ENCODE measurements around the gene SLC9A9.

Gene SLC9A9

DNA sequence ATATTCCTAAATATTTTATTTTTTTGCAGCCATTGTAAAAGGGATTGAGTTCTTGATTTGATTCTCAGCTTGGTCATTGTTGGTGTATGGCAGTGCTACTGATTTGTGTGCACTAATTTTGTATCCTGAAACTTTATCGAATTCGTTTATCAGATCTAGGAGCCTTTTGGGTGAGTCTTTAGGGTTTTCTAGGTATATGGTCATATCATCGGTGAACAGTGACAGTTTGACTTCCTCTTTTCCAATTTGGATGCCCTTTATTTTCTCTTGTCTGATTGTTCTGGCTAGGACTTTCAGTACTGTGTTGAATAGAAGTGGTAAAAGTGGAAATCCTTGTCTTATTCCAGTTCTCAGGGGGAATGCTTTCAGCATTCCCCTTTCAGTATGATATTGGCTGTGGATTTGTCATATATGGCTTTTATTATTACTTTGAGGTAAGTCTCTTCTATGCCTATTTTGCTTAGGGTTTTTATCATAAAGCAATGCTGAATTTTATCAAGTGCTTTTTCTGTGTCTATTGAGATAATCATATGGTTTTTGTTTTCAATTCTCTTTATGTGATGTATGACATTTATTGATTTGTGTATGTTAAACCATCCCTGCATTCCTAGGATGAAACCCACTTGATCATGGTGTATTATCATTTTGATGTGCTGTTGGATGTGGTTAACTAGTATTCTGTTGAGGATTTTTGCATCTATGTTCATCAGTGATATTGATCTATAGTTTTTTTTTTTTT lies 11.4 kb upstream of the SLC9A9 start:
- no peak for DNase-seq (ENCODE audit: low spot score)

DNA sequence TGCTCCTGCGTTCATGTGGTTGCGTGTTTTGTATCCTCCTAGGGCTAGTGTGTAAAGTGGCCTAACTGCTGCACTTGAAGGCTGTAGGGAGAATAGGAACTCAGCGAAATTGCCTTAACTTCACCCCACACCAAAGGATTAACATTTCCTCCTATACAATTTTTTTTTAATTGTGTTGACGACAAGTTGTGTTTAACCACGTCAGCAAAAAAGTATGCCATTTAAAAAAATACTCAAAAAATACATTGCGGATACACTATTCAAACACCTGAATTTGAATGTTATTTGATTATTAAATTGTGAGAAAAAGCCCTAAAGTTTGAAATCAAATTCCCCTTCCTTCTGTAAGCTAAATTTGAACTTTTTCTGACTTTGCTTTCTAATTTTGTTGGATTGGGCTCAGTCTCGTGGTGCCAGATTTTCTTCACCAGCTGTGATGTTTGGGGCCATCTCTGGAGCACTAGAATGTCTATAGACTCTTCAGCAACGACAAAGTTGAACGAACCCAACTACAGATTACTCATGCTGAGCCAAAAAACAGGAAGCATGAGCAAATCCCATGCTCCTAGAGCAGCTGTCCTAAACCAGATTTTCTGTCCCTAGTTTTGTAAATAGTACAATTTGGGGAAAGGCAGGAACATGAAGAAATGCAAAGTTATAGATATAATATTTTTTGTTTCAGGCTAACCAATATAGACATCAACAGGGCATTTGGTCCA lies 8.1 kb upstream of the SLC9A9 start:
- DNase-seq (ENCODE audit: low spot score) = no peak

More for the DNA sequence above, 11.4 kb upstream of the SLC9A9 start:
- TF ChIP-seq, protein P1, sequence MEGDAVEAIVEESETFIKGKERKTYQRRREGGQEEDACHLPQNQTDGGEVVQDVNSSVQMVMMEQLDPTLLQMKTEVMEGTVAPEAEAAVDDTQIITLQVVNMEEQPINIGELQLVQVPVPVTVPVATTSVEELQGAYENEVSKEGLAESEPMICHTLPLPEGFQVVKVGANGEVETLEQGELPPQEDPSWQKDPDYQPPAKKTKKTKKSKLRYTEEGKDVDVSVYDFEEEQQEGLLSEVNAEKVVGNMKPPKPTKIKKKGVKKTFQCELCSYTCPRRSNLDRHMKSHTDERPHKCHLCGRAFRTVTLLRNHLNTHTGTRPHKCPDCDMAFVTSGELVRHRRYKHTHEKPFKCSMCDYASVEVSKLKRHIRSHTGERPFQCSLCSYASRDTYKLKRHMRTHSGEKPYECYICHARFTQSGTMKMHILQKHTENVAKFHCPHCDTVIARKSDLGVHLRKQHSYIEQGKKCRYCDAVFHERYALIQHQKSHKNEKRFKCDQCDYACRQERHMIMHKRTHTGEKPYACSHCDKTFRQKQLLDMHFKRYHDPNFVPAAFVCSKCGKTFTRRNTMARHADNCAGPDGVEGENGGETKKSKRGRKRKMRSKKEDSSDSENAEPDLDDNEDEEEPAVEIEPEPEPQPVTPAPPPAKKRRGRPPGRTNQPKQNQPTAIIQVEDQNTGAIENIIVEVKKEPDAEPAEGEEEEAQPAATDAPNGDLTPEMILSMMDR (IDR thresholded peaks at IDR 0.05; ENCODE audit: extremely low read depth, missing control alignments) = no peak

DNA sequence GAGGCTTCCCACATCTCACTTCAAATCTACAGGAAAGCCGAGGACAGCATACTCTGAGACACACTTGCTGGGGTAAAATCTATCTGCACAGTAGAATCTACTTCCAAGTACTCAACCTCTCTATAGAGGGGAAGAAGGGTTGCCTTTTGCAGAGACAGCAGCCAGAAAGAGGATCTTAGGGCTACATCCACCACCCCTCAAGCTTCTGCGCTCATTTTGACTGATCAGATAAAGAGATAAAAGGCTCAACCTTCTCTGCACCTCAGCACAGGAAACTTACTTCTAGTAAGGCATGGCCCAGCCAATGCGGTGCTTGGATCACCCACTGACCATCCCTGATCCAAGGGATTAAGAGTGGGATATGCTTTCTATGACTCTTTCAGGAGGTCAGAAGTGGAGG lies 6.9 kb upstream of the SLC9A9 start:
- TF ChIP-seq, protein P1 (IDR thresholded peaks at IDR 0.05; ENCODE audit: extremely low read depth, missing control alignments) = no peak

More for the DNA sequence above, 8.1 kb upstream of the SLC9A9 start:
- TF ChIP-seq, protein P1 (IDR thresholded peaks at IDR 0.05; ENCODE audit: extremely low read depth, missing control alignments) = no peak

DNA sequence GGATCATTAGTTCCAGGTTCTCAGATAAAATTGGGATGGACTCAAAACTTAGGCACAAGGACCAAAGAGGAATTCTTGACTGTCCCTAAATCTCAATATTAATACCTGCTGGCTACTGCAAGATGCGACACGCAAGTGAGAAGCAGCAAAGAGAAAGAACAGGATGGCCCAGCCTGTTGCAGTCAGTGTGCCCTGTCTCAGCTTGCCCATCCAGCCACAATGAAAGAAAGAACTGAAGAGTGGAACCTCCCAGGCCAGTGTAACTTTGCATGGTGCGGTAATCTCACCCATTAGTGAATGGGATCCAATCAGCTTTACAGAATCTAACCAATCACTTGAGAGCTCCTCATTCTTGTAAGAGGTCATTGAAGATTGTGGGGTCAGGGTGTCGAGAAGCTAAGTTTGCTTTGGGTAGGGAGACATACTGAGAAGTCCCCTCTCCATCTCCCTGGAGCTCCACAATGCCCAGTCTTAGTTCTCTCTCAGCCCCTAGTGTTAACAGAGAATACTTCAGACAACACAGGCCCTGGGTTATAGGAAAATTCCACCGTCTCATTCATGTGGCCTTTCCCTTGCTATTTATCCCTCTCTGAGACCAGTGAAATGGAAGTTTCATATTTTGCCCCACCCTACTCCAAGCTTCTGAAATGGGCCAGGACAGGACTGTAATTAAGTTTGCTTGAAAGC lies 3.2 kb upstream of the SLC9A9 start:
- TF ChIP-seq, protein P1 (IDR thresholded peaks at IDR 0.05; ENCODE audit: extremely low read depth, missing control alignments) = no peak
- DNase-seq (ENCODE audit: low spot score) = no peak

More for the DNA sequence above, 6.9 kb upstream of the SLC9A9 start:
- no peak for DNase-seq (ENCODE audit: low spot score)

DNA sequence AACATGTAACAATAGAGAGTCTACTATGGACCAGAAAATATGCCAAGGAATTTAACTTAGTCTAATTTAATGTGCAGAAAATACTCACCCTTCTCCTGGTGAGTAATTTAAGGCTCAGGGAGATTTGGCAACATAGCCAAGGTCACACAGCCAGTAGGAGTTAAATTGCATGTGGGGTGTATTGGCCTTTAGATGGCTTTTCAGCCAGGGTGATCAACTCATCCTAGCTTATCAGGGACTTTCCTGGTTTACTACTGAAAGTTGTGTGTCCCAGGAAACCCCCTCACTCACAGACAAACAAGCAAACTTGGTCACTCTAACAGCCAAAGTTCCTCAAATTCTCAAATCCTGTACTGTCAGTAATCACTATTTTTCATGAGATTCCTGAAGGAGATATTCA lies 2.6 kb upstream of the SLC9A9 start:
- TF ChIP-seq, protein P1 (IDR thresholded peaks at IDR 0.05; ENCODE audit: extremely low read depth, missing control alignments) = no peak
- no peak for DNase-seq (ENCODE audit: low spot score)

DNA sequence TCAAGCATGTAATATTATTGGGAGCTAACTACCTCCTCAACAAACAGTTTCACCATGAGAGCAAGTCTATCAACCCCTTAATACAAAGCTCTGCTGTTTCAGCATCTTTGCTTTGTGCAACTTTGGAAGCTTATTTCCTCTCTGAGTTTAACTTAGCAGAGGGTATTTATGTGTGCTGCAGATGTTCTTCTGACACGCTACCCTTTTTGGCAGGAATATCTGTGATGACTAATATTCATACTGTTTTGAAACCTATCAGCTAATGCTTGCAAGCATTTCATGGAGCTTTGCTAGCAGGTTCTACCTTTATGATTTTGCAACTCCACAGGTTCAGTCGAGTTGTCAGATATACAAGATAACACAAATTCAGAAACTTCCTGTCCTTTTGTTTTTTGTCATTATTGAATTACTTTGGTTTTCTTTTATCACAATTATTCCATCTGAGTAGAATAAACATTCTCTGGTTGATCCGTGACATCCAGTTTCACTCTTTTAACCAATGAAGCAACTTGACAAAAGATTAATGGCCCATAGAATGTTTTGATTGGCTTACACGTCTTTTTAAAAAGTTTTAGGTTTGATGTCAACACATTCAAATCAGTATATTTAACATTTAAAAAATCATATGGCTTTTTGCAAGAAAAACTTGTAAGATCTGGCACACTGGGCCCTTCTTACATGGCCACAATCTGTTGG lies 1.7 kb upstream of the SLC9A9 start:
- DNase-seq (ENCODE audit: low spot score) = no peak
- TF ChIP-seq, protein P1 (IDR thresholded peaks at IDR 0.05; ENCODE audit: extremely low read depth, missing control alignments) = no peak

Measured in GM20000 (cell line).